GM19467 (cell line): Measurements from ENCODE around the gene SPINK4.
A peak's percentile ranks its signal among the peaks of the same experiment; 100 is the strongest.

Experiments
- ATAC-seq: cut with Tn5 transposase; IDR thresholded peaks from one replicate; pipeline ENCODE4 v1.9.1; 2021; ENCODE audit warnings: mild to moderate bottlenecking, moderate library complexity; ENCODE audit not compliant: unreplicated experiment

SPINK4 gene

DNA sequence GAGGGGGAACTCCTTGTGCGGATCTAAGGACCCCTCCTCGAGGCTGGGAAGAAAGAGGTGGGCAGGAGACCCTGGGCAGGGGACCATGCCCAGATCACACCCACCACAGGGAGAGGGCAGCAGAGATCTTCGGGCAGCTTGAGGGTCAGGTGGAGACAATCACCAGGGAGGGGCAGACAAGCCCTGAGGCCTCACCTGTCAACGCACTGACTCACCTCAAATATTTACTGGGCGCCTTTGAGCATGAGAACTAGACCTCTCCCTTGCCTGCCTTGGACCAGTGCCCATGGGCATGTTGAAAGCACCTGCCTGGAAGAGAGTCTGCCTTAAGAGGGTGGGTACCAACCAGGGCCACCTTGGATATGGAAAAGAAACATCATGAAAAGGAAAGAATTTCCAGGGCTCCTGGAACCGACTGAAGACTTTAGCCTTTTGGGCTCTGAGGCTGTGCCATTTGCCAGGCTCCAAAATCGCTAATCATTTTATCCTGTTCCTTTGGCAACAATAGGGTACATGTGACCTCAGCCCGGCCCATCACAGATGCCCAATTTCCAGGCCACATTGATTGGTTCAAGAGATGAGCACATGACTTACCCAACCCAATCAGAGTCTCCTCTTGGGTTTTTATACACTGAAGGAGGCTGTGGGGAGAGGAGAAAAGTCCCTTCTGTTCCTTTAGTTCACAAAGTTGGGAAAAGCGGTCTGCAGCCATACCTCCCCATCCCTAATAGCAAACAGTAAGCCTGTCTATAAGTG is 10.4 kb upstream of the SPINK4 start:
- no peak for ATAC-seq

DNA sequence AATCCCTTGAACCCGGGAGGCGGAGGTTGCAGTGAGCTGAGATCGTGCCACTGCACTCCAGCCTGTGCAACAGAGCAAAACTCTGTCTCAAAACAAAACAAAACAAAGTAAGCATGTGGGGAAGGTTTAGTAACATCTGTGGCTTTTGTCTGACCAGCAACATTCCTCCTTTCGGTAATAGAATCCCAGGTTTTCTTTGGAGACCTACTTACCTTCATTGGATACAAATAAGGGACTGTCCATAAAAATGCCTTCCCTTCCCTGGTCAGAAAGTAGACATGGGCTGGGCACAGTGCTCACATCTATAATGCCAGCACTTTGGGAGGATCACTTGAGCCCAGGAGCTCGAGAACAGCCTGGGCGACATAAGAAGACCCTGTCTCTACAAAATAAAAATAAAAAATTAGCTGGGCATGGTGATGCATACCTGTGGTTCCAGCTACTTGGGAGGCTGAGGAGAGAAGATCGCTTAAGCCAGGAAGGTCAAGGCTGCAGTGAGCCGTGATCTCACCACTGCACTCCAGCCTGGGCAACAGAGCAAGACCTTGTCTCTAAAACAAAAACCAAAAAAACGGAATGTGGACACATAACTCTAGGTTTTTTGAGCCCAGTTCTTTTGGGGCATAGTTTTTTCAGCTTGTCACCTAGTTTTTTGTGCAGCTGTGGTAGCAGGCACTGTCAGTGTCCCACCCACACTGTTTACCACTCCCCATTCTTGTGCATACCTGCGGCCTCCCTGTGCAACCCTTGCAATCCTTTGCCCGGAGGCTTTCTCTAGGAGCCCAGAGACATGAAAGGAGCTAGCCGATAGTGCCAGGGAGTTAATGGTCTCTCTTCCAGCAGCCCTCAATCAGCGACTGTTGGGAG is 9.0 kb upstream of the SPINK4 start:
- ATAC-seq: no peak

DNA sequence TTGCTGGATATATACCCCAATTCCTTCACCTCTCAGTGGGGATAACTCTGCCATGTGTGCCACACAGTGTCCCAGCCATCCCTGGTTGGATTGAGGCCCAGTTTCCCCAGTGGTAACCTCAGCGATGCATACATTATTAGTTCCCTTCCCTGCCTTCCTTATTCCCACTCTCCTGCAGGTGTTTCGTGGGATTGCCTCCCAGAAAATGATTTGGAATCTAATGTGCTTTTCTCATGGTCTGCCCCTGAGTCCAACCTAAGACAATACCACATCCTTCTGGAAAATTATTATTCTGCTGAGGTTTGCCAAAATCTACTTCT is 8.4 kb upstream of the SPINK4 start:
- ATAC-seq: no peak

DNA sequence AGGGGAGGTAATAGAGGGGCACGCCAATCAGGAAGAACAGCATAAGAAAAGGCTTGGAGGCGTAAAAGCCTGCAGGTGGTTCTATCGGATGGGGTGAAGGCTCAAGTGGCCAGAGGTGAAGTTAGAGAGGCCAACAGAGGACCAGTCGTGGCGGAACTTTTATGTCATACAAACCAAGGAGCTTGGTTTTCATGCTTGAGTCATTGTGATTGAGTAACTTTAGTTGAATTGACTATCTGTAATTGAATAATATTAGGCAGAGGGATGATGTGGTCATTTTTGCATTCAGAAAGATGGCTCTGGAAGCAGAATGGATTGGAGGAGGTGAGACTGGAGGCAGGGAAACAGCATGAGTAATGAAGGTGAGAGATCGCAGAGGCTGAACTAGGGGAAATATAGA is 7.2 kb upstream of the SPINK4 start:
- ATAC-seq: no peak

DNA sequence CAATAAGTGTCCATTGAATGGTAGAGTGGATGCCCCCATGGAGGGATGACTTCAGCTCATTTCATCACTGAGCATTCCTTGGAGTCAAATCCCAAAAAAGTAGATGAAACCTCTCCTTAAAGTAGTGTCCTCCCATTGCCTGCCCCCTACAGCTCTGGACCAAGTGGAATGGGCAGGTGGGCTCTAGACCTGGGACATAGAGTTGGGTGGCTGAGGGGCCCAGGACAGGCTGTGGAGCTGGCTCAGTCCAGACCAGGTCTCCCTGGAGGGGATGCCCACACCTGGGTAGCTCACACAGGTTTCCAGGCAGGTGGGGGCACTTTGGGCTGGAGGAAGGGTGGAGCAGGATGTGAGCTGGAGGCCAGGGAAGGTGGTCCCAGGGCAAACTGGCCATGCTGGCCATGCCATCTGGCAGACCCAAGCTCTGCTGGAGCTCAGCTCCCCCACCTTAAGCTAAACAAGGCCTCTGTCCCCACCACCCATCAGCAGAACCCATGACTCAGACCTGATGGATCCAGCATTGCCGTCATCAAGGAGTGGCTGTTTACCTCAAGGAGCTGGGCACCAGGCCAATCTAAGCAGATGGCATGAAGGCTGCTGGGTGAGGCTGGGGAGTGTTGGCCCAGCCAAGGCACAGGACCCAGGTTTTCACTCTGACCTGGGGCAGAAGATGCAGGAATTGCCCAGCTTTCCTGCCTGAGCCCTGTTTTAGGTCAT is 6.2 kb upstream of the SPINK4 start:
- ATAC-seq: no peak

- ATAC-seq: no peak
Measured at GRCh38 chr9:33234511-33235467, 5.2 kb upstream of the SPINK4 start.

DNA sequence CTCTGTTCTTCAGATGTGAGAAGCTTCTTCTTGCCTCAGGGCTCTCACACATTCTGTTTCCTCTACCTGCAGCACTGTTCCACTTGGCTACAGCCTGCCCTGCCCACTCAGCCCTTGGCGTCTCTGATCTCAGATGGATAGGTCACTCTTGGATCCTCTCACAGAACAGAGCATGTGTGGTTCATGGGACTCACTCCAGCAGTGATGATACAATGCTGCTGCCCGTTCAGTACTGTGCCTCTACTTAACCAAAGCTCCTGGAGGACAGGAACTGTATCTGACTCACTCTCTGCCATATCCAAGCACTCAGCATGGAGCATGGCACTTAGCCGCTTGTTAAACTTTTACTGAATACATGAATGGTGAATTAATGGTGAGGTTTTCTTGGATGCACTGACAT is 3.4 kb upstream of the SPINK4 start:
- ATAC-seq: no peak

GRCh38 chr9:33241298-33241697 is 1.3 kb downstream of the SPINK4 start:
- ATAC-seq: no peak

DNA sequence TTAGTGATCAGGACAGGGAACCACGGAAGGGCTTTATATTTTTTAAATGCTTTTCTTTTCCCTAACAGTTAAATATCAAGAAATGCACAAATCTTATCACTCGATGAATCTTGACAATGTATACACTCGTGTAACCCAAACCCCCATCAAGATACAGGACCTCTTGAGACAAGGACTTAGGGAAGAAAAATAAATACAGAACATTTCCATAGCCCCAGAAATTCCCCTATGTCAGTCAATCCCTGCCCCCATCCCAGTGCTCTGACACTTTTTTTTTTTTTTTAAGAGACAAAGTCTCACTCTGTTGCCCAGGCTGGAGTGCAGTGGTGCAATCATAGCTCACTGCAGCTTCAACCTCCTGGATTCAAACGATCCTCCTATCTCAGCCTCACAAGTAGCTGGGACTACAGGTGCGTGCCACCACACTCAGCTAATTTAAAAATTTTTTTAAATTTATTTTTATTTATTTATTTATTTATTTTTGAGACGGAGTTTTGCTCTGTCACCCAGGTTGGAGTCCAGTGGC is 2.7 kb downstream of the SPINK4 start:
- no peak for ATAC-seq

DNA sequence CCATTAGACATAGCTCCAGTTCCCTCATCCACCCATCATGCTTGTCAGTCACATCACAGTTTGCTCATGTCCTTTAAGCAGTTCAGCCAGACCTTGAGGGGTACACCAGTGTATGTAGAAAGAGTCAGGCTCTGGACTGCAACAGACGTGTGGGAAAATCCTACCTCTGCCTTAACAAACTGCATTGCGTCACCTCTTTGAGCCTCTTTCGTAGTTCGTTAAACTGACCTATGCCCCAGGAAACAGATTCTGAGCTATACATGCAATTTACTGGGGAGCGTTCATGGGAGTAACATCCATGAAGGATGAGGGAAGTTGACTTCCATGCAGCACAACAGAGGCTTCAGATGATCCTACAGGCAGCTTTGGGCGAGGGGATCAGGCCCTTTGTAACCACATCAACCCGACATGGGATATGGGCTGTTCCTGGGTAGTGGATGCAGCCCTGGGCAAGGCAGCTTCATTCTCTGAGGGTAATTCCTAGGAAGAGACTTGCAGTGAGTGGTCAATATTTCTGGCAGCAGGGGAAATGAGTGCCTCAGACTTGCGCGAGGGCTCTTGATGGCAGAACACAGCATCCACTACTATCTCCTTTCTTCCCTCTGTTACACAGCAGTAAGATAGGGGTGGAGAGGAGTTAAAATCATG is 4.3 kb downstream of the SPINK4 start:
- ATAC-seq: no peak

GRCh38 chr9:33245341-33245740 is 5.4 kb downstream of the SPINK4 start:
- no peak for ATAC-seq

GRCh38 chr9:33246269-33246860 is 6.4 kb downstream of the SPINK4 start:
- no peak for ATAC-seq

GRCh38 chr9:33248606-33249005 is 8.6 kb downstream of the SPINK4 start:
- no peak for ATAC-seq

DNA sequence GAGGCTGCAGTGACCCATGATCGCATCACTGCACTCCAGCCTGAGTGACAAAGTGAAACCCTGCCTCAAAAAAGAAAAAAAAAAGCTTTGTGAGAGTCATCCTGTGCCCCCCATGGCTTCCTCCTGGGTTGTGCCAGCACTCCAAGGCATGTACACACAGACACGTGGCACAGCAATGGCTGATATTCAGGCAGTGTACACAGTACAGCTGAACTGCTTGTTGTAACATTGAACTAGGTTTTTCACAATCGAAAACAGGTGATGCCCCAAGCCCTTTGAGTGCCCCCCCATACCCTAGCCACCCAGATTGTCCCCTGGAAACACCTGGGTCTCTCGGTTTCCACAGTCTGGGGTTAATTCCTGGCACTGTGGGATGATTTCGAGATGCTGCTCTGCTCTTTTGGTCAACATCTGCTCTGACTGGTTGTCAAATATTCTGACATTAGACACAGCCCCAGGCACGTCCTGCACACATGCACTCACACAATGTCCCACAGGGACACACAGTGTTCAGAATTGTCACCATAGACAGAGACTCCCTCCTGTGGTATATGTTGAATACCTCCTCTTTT is 9.2 kb downstream of the SPINK4 start:
- ATAC-seq: peak; percentile 49

DNA sequence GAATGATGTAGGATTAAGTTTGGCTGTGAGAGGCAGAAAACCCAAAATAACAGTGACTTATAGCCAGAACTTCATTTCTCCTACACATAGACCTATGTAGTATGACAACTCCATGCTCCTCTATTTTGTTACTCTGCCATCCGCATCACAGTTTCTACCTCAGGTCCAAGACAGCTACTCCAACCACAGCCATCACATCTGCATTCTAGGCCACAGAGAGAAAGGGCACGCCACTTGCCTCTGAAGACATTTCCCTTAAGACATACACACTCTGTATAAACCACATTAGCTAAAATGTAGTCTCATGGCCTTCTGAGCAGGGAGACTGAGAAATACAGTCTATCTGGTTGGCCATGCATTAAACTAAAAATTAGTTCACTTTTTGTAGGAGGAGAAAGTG is 10.0 kb downstream of the SPINK4 start:
- no peak for ATAC-seq

DNA sequence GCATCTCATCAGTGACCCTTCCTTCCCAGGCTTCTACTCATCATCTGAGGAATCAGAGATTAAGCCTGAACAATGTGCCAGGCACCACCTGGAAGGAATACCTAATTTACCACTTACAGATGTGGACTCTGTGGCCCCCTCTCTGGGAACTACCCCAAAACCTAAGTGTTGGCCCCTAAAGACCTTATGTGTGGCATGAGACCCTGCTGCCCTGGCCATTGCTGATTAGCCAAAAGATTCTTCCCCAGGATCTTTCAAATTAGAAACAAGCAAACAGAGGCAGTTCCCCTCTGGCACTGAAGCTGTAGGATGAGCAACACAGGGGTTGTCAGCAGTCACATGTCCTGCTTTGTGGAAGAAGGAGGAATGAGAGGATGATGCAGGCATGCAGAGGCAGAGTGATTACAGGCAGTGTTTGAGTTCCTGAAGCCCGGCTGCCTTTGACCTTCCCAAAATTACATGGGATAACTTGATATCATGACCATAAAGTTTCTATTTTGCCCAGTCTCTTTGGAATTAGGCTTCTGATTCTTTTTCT is 10.6 kb downstream of the SPINK4 start:
- ATAC-seq: no peak

GRCh38 chr9:33254211-33254610 is 14.2 kb downstream of the SPINK4 start:
- no peak for ATAC-seq

- no peak for ATAC-seq
Measured at GRCh38 chr9:33255014-33255413, 15.0 kb downstream of the SPINK4 start.

- ATAC-seq: no peak
Measured at GRCh38 chr9:33255471-33255870, 15.5 kb downstream of the SPINK4 start.
